Measurements from ENCODE around the gene SLAMF1.
"Not testable (repeated sequence)": the region's sequence is repeated elsewhere in the genome, so short reads cannot be mapped to it uniquely, and the experiment has no call there.

The SLAMF1 gene

GRCh38 chr1:160563230-160563629 is 83.6 kb downstream of the SLAMF1 start:
- DNase-seq (ENCODE audit: low spot score) = not testable (repeated sequence)

- DNase-seq (ENCODE audit: low spot score) = not testable (repeated sequence)
These were observed 84.1 kb downstream of the SLAMF1 start for GRCh38 chr1:160562745-160563144.

GRCh38 chr1:160560806-160561205 is 86.0 kb downstream of the SLAMF1 start:
- DNase-seq (ENCODE audit: low spot score) = no peak

GRCh38 chr1:160560045-160560705 is 86.7 kb downstream of the SLAMF1 start:
- DNase-seq (ENCODE audit: low spot score) = no peak

GRCh38 chr1:160559437-160559836 is 87.4 kb downstream of the SLAMF1 start:
- not testable (repeated sequence) for DNase-seq (ENCODE audit: low spot score)

- no peak for DNase-seq (ENCODE audit: low spot score)
These were observed 88.0 kb downstream of the SLAMF1 start for GRCh38 chr1:160558660-160559380.

Data from hepatic stellate cell (primary cell).